Smooth muscle cell (in vitro differentiated cells): ENCODE measurements around the gene MYCBP2. TPM values are rescaled to one million over a fixed set of nuclear protein-coding genes. Genes with fewer than 3 reads are reported as not detected.
"Not testable (repeated sequence)": the region's sequence is repeated elsewhere in the genome, so short reads cannot be mapped to it uniquely, and the experiment has no call there.

Source experiments
- DNase-seq: peaks from one replicate; lab custom pipeline; 2025; ENCODE audit not compliant: unreplicated experiment; lab: John Stamatoyannopoulos, UW
- H2AFZ ChIP-seq: fragments of 200-600 bp; sonication (generic); 2 replicates; pipeline ENCODE4 v1.6.0; 2016; ENCODE audit warnings: antibody characterized with exemption, low read depth, mild to moderate bottlenecking
- H3F3A ChIP-seq: fragments of 200-600 bp; sonication (generic); 2 replicates; pipeline ENCODE4 v1.6.0; 2017; ENCODE audit warnings: antibody characterized with exemption, low read depth
- H3K27ac ChIP-seq: fragments of 200-600 bp; sonication (generic); 2 replicates; pipeline ENCODE4 v1.5.1; 2016; ENCODE audit warnings: low read depth, mild to moderate bottlenecking
- H3K27me3 ChIP-seq: fragments of 200-600 bp; sonication (generic); 2 replicates; pipeline ENCODE4 v1.6.1; 2016; ENCODE audit warnings: low read depth, mild to moderate bottlenecking
- H3K36me3 ChIP-seq: fragments of 200-600 bp; sonication (generic); 2 replicates; pipeline ENCODE4 v1.5.1; 2016; ENCODE audit warnings: low read depth
- H3K4me1 ChIP-seq: fragments of 200-600 bp; sonication (generic); 2 replicates; pipeline ENCODE4 v1.5.1; 2016; ENCODE audit warnings: low read depth
- H3K4me2 ChIP-seq: fragments of 200-600 bp; sonication (generic); 2 replicates; pipeline ENCODE4 v1.6.0; 2016; ENCODE audit warnings: mild to moderate bottlenecking
- H3K4me3 ChIP-seq: fragments of 200-600 bp; sonication (generic); 2 replicates; pipeline ENCODE4 v1.5.1; 2016; ENCODE audit warnings: mild to moderate bottlenecking
- H3K79me2 ChIP-seq: fragments of 200-600 bp; sonication (generic); 2 replicates; pipeline ENCODE4 v1.6.0; 2016; ENCODE audit warnings: low read depth, mild to moderate bottlenecking
- H3K9ac ChIP-seq: fragments of 200-600 bp; sonication (generic); 2 replicates; pipeline ENCODE4 v1.6.0; 2016; ENCODE audit warnings: low read depth
- H3K9me3 ChIP-seq: fragments of 200-600 bp; sonication (generic); replicated peaks from 2 replicates; pipeline ENCODE4 v1.5.1; 2016; ENCODE audit warnings: low read depth
- H4K20me1 ChIP-seq: fragments of 200-600 bp; sonication (generic); 2 replicates; pipeline ENCODE4 v1.6.0; 2016; ENCODE audit warnings: low read depth
- WGBS: methylation state at CpG from one replicate; pipeline ENCODE4 v1.1.7; 2016; ENCODE audit warnings: low lambda C conversion rate; 5-methylcytosine and 5-hydroxymethylcytosine counted together
- polyA plus RNA-seq: library from polyadenylated mRNA; unstranded; fragments of >200 nt; fragmentation: Nextera tagmentation; extraction: Ambion mirVana; gene quantifications from 2 replicates; pipeline ENCODE4 v1.2.1, GENCODE V29; 2016
- total RNA-seq: library from RNA; depleted of rRNA; stranded (reverse); fragments of >200 nt; gene quantifications from 2 replicates; pipeline ENCODE4 v1.2.3, GENCODE V29; 2014
- TF ChIP-seq, protein P1 (sequence below): fragments of 200-600 bp; sonication (generic); IDR thresholded peaks from 2 replicates; pipeline ENCODE4 v1.5.1; 2017; ENCODE audit warnings: borderline replicate concordance, mild to moderate bottlenecking, antibody characterized with exemption; ENCODE audit not compliant: insufficient read depth, poor library complexity, severe bottlenecking

The MYCBP2 gene
- total and polyA plus RNA-seq, 2 experiments from 2014 or later: 20.1 to 61.0 TPM

DNA sequence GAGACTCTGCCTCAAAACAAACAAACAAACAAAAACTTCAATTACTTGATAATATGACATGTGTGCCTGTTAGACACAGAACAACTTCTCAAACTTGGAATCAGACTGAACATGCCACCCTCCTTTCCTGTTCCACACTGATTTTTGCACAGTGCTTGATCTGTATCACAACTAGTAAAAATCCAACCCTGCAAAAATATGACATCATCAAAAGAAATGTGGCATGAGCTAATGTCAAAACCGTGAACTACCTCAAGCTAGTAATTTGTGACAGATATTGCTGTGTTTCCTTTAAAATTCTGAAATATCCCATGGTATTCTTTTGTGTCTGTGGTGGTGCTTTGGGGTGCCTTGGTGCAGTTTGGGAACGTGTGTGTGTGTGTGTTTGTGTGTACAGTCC lies 8.2 kb downstream of the MYCBP2 start:
- no peaks in the 10 kb centered on the region for H3K9me3 ChIP-seq
- H3F3A ChIP-seq: no peaks in the 10 kb centered on the region
- H3K4me3 ChIP-seq: no peak overlapping the region
- no peak overlapping the region for H3K27ac ChIP-seq
- H3K4me1 ChIP-seq: no peaks in the 10 kb centered on the region
- no peaks in the 10 kb centered on the region for H3K36me3 ChIP-seq
- H4K20me1 ChIP-seq: peaks cover 99% of the 10 kb centered on the region
- no peaks in the 10 kb centered on the region for H3K27me3 ChIP-seq
- TF ChIP-seq, protein P1, sequence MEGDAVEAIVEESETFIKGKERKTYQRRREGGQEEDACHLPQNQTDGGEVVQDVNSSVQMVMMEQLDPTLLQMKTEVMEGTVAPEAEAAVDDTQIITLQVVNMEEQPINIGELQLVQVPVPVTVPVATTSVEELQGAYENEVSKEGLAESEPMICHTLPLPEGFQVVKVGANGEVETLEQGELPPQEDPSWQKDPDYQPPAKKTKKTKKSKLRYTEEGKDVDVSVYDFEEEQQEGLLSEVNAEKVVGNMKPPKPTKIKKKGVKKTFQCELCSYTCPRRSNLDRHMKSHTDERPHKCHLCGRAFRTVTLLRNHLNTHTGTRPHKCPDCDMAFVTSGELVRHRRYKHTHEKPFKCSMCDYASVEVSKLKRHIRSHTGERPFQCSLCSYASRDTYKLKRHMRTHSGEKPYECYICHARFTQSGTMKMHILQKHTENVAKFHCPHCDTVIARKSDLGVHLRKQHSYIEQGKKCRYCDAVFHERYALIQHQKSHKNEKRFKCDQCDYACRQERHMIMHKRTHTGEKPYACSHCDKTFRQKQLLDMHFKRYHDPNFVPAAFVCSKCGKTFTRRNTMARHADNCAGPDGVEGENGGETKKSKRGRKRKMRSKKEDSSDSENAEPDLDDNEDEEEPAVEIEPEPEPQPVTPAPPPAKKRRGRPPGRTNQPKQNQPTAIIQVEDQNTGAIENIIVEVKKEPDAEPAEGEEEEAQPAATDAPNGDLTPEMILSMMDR: no peak
- H3K4me2 ChIP-seq: no peak overlapping the region
- no peak overlapping the region for H3K9ac ChIP-seq
- DNase-seq: no peak
- 79% methylated on average over 2 of the region's 2 CpGs for WGBS
- H2AFZ ChIP-seq: no peak overlapping the region
- H3K79me2 ChIP-seq: peaks cover 99% of the 10 kb centered on the region

DNA sequence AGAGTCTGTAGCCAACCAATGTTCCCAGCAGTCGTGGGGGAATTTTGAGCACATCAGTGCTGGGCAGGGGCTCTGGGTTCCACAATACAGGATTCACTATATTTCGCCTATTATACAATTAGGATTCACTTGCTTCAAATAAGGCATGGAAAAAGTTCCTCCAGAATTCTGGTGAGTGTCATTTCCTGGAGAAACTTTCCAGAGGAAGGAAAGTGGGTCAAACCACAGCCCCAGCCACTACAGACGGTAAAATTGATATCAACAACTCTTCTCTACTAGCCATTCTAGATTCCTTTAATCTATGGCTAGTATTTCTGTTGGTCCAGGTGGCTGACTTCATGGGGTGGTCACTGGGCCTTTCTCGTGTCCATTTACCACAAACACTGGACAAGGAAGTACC lies 10.5 kb downstream of the MYCBP2 start:
- Histone ChIP-seq H3K79me2 (peaks cover 99% of the 10 kb centered on the region), H3K27me3 (no peaks in the 10 kb centered on the region), H3K9me3 (no peaks in the 10 kb centered on the region), H2AFZ (no peak overlapping the region), H3F3A (no peaks in the 10 kb centered on the region), H3K9ac (no peak overlapping the region), H3K36me3 (no peaks in the 10 kb centered on the region), H4K20me1 (peaks cover 99% of the 10 kb centered on the region), H3K27ac (no peak overlapping the region), H3K4me3 (no peak overlapping the region), H3K4me1 (no peaks in the 10 kb centered on the region), H3K4me2 (no peak overlapping the region)
- TF ChIP-seq, protein P1: no peak
- 79% methylated on average over 4 of the region's 4 CpGs for WGBS
- DNase-seq: no peak

DNA sequence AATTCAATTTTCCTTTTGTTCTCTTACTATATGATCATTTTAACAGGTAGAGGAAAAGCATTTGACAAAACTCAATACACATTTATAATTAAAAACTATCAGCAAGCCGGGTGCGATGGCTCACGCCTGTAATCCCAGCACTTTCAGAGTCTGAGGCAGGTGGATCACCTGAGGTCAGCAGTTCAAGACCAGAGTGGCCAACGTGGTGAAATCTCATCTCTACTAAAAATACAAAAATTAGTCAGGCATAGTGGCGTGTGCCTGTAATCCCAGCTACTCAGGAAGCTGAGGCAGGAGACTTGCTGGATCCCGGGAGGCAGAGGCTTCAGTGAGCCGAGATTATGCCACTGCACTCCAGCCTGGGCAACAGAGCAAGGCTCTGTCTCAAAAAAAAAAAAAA lies 11.4 kb downstream of the MYCBP2 start:
- H3K4me1 ChIP-seq, H3F3A ChIP-seq, H2AFZ ChIP-seq, H3K36me3 ChIP-seq, H3K27ac ChIP-seq, H3K4me2 ChIP-seq, H3K4me3 ChIP-seq, H3K9me3 ChIP-seq, H3K9ac ChIP-seq, H3K27me3 ChIP-seq, DNase-seq: not testable (repeated sequence)
- Histone ChIP-seq H4K20me1 (peaks cover 99% of the 10 kb centered on the region), H3K79me2 (peaks cover 99% of the 10 kb centered on the region)
- WGBS: 80% methylated on average over 7 of the region's 7 CpGs

DNA sequence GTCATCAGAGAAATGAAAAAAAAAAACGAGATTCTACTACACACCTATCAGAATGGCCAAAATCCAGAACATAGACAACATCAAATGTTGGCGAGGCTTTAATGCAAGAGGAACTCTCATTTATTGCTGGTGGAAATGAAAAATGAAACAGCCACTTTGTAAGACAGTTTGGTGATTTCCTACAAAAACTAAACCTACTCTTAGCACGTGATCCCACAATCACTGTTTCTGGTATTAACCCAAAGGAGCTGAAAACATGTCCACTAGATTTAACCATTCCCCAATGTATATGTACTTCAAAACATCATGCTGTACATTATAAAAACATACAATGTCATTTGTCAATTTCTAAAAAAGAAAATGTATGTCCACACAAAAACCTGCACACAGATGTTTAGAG lies 13.0 kb downstream of the MYCBP2 start:
- H3K27me3 ChIP-seq: no peaks in the 10 kb centered on the region
- peaks cover 99% of the 10 kb centered on the region for H3K79me2 ChIP-seq
- no peaks in the 10 kb centered on the region for H3K36me3 ChIP-seq
- no peak overlapping the region for H2AFZ ChIP-seq
- H3K9me3 ChIP-seq: no peaks in the 10 kb centered on the region
- H3F3A ChIP-seq: no peaks in the 10 kb centered on the region
- no peaks in the 10 kb centered on the region for H3K4me1 ChIP-seq
- H3K27ac ChIP-seq: no peak overlapping the region
- no peak overlapping the region for H3K9ac ChIP-seq
- TF ChIP-seq, protein P1: no peak
- no peak overlapping the region for H3K4me3 ChIP-seq
- peaks cover 98% of the 10 kb centered on the region for H4K20me1 ChIP-seq
- H3K4me2 ChIP-seq: no peak overlapping the region
- 94% methylated on average over 3 of the region's 3 CpGs for WGBS
- DNase-seq: no peak
